ENCODE results near the gene SLC16A10.
"Not testable (repeated sequence)": the region's sequence is repeated elsewhere in the genome, so short reads cannot be mapped to it uniquely, and the experiment has no call there.

The SLC16A10 gene

DNA sequence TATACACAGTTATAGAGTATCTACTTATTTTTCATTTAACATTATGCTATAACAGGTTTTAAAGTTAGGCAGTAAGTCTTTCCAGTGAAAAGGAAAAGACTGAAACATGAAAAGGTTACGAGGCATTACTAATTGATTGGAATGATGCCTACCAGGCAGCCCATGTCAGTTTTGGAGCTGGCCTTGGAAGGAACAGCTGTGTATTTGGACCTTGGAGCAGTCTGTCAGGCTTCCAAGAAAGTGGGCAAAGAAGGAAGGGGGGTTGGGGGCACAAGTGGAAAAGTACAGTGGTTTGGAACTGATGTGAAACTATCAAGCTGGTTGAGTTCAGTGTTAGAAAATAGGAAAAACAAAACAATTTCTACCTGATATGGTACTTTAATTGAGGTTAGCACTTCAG lies 41.7 kb downstream of the SLC16A10 start:
- no peak for DNase-seq (ENCODE audit: extremely low read depth in 1 of 2, low read depth in 1 of 2)

DNA sequence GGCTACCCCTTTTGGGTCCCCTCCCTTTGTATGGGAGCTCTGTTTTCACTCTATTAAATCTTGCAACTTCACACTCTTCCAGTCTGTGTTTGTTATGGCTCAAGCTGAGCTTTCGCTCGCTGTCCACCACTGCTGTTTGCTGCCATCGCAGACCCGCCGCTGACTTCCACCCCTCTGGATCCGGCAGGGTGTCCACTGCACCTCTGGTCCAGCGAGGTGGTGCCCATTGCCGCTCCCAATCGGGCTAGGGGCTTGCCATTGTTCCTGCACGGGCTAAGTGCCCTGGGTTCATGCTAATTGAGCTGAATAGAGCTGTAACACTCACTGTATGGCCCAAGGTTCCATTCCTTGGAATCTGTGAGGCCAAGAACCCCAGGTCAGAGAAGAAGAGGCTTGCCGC lies 43.7 kb downstream of the SLC16A10 start:
- DNase-seq (ENCODE audit: extremely low read depth in 1 of 2, low read depth in 1 of 2), result not testable (repeated sequence)

- not testable (repeated sequence) for DNase-seq (ENCODE audit: extremely low read depth in 1 of 2, low read depth in 1 of 2)
Observed at GRCh38 chr6:111132669-111133068, 45.4 kb downstream of the SLC16A10 start.

- DNase-seq (ENCODE audit: extremely low read depth in 1 of 2, low read depth in 1 of 2), result not testable (repeated sequence)
Observed at GRCh38 chr6:111134236-111134869, 47.0 kb downstream of the SLC16A10 start.

- not testable (repeated sequence) for DNase-seq (ENCODE audit: extremely low read depth in 1 of 2, low read depth in 1 of 2)
Observed at GRCh38 chr6:111137489-111138093, 50.3 kb downstream of the SLC16A10 start.

- no peak for DNase-seq (ENCODE audit: extremely low read depth in 1 of 2, low read depth in 1 of 2)
Observed at GRCh38 chr6:111147440-111147839, 60.1 kb downstream of the SLC16A10 start.

GRCh38 chr6:111148110-111148509 lies 60.8 kb downstream of the SLC16A10 start:
- no peak for DNase-seq (ENCODE audit: extremely low read depth in 1 of 2, low read depth in 1 of 2)

DNA sequence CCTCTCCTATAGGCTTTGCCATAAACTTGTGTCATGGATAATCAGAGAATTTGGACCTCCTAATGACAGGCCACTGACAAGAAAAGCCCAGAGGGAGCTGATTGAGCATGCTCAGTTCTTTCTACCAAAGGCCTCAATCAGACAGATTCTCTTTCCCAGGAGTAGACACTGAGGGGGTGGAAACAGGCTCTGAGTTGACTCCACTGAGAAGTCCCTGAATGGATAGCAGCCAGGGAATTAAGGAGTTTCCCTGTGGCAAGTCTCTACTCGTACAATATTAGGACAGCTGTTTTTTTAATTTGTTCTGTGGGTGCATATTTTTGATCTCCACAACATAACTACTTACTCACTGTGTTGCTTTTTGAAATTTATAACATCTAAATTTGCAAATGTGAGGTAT lies 63.3 kb downstream of the SLC16A10 start:
- DNase-seq (ENCODE audit: extremely low read depth in 1 of 2, low read depth in 1 of 2), result no peak

DNA sequence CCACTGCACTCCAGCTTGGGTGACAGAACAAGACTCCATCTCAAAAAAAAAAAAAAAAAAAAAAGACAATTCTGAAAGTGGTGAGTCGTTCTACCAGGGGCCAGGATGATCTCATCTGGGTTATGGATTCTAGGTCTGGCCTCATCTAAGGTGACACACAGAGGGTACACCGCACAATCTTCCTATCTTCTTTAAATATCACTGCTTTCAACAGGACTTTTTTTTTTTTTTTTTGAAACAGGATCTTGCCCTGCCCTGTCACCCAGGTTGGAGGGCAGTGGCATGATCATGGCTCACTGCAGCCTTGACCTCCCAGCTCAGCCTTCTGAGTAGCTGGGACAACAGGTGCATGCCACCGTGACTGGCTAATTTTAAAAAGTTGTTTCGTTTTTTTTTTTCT lies 67.7 kb downstream of the SLC16A10 start:
- DNase-seq (ENCODE audit: extremely low read depth in 1 of 2, low read depth in 1 of 2), result no peak

DNA sequence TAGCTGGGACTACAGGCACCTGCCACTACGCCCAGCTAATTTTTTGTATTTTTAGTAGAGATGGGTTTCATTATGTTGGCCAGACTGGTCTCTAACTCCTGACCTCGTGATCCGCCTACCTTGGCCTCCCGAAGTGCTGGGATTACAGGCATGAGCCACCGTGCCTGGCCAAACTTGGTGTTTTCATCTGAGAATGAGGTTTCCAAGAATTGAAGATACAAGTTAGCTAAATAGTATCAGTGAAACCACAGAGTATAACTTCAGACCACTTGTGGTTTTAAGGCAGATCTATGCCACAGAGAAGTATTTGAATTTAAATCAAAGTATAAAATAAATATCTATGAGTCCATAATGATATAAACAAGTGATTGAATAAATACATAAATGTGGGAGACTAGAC lies 70.1 kb downstream of the SLC16A10 start:
- DNase-seq (ENCODE audit: extremely low read depth in 1 of 2, low read depth in 1 of 2), result no peak

GRCh38 chr6:111159633-111160032 lies 72.3 kb downstream of the SLC16A10 start:
- no peak for DNase-seq (ENCODE audit: extremely low read depth in 1 of 2, low read depth in 1 of 2)

- no peak for DNase-seq (ENCODE audit: extremely low read depth in 1 of 2, low read depth in 1 of 2)
Observed at GRCh38 chr6:111161650-111162049, 74.3 kb downstream of the SLC16A10 start.

- DNase-seq (ENCODE audit: extremely low read depth in 1 of 2, low read depth in 1 of 2), result no peak
Observed at GRCh38 chr6:111162504-111162903, 75.2 kb downstream of the SLC16A10 start.

DNA sequence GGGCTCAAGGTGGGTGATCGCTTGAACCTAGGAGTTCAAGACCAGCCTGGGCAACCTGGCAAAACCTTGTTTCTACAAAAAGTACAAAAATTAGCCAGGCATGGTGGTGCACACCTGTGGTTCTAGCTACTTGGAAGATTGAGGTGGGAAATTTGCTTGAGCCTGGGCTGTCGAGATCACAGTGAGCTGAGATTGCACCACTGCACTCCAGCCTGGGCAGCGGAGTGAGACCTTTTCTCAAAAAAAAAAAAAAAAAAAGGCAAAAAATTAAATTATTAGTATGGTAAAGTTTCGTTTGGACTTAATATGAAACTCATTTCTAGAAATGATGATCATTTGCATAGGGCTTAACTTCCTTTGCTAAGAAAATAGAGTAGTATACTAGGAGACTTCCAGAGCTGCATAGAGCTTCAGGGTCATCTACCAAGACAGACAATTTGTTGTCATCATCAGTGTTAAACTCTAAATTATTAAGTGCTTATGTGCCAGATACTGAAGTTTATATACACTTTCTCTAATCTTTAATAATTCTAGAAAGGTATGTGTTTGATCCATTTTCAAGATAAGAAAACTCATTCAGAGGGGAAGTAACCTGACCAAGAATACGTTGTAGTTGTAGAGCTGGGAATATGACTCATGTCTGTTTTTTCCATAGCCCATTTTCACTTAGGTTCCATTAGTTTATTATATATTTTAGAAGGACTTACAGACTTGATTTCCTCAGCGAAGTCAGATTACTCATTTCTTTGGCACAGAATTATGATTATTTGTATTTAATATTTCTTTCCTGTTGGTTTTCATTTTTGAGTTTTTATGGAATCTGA lies 84.5 kb downstream of the SLC16A10 start:
- no peak for DNase-seq (ENCODE audit: extremely low read depth in 1 of 2, low read depth in 1 of 2)

DNA sequence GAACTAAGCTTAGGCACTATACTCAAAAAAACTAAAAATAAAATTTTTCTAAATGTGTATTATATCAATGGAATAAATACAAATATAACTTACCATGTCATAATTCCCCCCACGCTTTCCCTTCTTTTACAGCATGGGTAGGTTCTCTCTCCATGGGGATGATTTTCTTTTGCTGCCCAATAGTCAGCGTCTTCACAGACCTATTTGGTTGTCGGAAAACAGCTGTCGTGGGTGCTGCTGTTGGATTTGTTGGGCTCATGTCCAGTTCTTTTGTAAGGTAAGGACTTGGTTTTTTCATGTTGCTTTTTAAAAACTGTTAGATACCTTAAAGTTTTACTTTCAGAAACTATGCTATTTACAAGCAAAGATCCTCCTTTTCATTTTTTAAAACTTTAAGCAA lies 85.3 kb downstream of the SLC16A10 start:
- DNase-seq (ENCODE audit: extremely low read depth in 1 of 2, low read depth in 1 of 2), result no peak

- no peak for DNase-seq (ENCODE audit: extremely low read depth in 1 of 2, low read depth in 1 of 2)
Observed at GRCh38 chr6:111173341-111173740, 86.0 kb downstream of the SLC16A10 start.

GRCh38 chr6:111173946-111174345 lies 86.6 kb downstream of the SLC16A10 start:
- no peak for DNase-seq (ENCODE audit: extremely low read depth in 1 of 2, low read depth in 1 of 2)

GRCh38 chr6:111175109-111175508 lies 87.8 kb downstream of the SLC16A10 start:
- no peak for DNase-seq (ENCODE audit: extremely low read depth in 1 of 2, low read depth in 1 of 2)

GRCh38 chr6:111176038-111176759 lies 88.9 kb downstream of the SLC16A10 start:
- no peak for DNase-seq (ENCODE audit: extremely low read depth in 1 of 2, low read depth in 1 of 2)

DNA sequence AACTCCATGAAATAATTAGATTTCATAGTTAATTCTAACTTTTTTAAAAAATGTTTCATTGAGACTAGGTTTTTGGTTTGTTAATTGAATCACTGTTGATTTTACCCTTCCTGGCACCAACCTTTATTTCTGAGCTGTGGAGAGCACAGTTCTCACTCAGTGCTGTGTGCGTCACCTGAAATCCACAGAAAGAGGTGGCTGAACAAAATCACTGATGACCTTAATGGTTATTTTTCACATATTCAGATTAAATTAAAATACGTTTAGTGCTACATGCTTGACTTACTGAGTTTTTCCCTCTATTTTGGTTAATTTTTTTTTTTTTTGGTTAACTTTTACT lies 89.4 kb downstream of the SLC16A10 start:
- DNase-seq (ENCODE audit: extremely low read depth in 1 of 2, low read depth in 1 of 2), result no peak

- no peak for DNase-seq (ENCODE audit: extremely low read depth in 1 of 2, low read depth in 1 of 2)
Observed at GRCh38 chr6:111177131-111177530, 89.8 kb downstream of the SLC16A10 start.

All from activated CD8-positive, alpha-beta memory T cell treated with anti-CD3 and anti-CD28 coated beads for 1 hour (primary cell).